Stomach (tissue), 4 donors: Measurements from ENCODE around the gene PCYT2.

Experiments used
- EP300 ChIP-seq: sonication (generic); formaldehyde crosslinking; IDR thresholded peaks from one replicate; pipeline ENCODE4 v1.6.1; 2017; ENCODE audit warnings: antibody characterized with exemption
- POLR2A ChIP-seq, 4 donors: fragments of 450-650 bp; IDR thresholded peaks; one replicate each; pipeline ENCODE4 v1.6.1; 2016; ENCODE audit warnings: antibody characterized with exemption in 4 of 4, control low read depth in 2 of 4, mild to moderate bottlenecking in 1 of 4, moderate library complexity in 1 of 4
- TF ChIP-seq, protein P1 (sequence below), 7 experiments: fragments of 450-650 bp in 4 of 7; fragments of 200-600 bp in 3 of 7; sonication (generic) in 3 of 7; IDR thresholded peaks; one replicate each; pipeline ENCODE4 v1.5.1; 2016 to 2019; ENCODE audit warnings: antibody characterized with exemption in 7 of 7, control low read depth in 2 of 7, mild to moderate bottlenecking in 1 of 7

DNA sequence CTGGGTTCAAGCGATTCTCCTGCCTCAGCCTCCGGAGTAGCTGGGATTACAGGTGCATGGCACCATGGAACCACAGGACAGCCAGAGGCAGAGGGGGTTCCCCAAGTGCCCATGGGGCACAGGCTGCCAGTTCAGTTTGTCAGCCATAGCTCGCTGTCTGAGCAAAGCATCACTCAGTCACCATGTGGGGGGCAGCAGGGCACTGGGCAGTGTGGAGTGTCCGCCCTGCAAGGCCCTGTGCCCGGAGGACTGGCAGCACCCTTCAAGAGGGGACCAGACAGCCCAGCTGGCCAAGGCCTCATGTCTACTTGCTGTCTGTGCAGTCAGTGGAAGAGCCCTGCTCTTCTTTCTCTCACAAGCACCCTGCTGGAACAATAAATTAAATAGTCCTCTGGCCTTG is 26.2 kb downstream of the PCYT2 start:
- TF ChIP-seq, protein P1, sequence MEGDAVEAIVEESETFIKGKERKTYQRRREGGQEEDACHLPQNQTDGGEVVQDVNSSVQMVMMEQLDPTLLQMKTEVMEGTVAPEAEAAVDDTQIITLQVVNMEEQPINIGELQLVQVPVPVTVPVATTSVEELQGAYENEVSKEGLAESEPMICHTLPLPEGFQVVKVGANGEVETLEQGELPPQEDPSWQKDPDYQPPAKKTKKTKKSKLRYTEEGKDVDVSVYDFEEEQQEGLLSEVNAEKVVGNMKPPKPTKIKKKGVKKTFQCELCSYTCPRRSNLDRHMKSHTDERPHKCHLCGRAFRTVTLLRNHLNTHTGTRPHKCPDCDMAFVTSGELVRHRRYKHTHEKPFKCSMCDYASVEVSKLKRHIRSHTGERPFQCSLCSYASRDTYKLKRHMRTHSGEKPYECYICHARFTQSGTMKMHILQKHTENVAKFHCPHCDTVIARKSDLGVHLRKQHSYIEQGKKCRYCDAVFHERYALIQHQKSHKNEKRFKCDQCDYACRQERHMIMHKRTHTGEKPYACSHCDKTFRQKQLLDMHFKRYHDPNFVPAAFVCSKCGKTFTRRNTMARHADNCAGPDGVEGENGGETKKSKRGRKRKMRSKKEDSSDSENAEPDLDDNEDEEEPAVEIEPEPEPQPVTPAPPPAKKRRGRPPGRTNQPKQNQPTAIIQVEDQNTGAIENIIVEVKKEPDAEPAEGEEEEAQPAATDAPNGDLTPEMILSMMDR (IDR thresholded peaks at IDR 0.05) = no peak
- TF ChIP-seq POLR2A (IDR thresholded peaks at IDR 0.05) (no peak), EP300 (no peak)
